Measurements from ENCODE around the gene LPP. TPM values are rescaled to one million over a fixed set of nuclear protein-coding genes. Genes with fewer than 3 reads are reported as not detected.
A peak's percentile ranks its signal among the peaks of the same experiment; 100 is the strongest.

LPP gene
- total and polyA plus RNA-seq, 2 donors (not counting 1 experiment from before 2014, with no cell fraction given), result 7.6 to 81.7 TPM

GRCh38 chr3:188446014-188446413 is 292.1 kb downstream of the LPP start:
- peaks cover 73% of the 10 kb centered on the region for H3K4me1 Mint-ChIP-seq
- TF ChIP-seq CTCF (IDR thresholded peaks at IDR 0.05) (no peak), EZH2 (IDR thresholded peaks at IDR 0.05; ENCODE audit: borderline replicate concordance, insufficient read depth, low read depth, low read length, poor library complexity, severe bottlenecking) (no peak)
- Histone ChIP-seq H3K27me3 (replicated peaks in 1 of 4; ENCODE audit: control extremely low read depth in 1 of 4, control insufficient read depth in 3 of 4, insufficient read depth in 4 of 4, low read length in 3 of 4) (no peaks in the 10 kb centered on the region), H3K4me3 (ENCODE audit: control extremely low read depth in 1 of 5, extremely low read depth in 1 of 5, insufficient read depth in 1 of 5, low read depth in 2 of 5, low read length in 4 of 5) (peak overlapping the region in 1 of 5 experiments; percentile 20), H3K4me2 (replicated peaks; ENCODE audit: low read depth, low read length, poor library complexity, severe bottlenecking) (peak overlapping the region; percentile 64), H3K79me2 (ENCODE audit: control insufficient read depth, insufficient read depth, low read length) (peaks cover 7% of the 10 kb centered on the region), H3K4me1 (ENCODE audit: control insufficient read depth in 2 of 2, insufficient read depth in 2 of 2, low read length in 2 of 2) (peaks cover 59 to 60% of the 10 kb centered on the region in 2 donors), H3K9me3 (ENCODE audit: control extremely low read depth in 1 of 3, control insufficient read depth in 2 of 3, insufficient read depth in 1 of 3, low read length in 2 of 3) (peaks cover 0 to 4% (median 0%) of the 10 kb centered on the region in 3 donors), H3K36me3 (replicated peaks in 1 of 2; ENCODE audit: control extremely low read depth in 1 of 2, control insufficient read depth in 1 of 2, extremely low read depth in 1 of 2, insufficient read depth in 2 of 2, low read length in 1 of 2) (no peaks in the 10 kb centered on the region), H4K20me1 (ENCODE audit: control insufficient read depth, insufficient read depth, low read length, poor library complexity, severe bottlenecking) (no peaks in the 10 kb centered on the region), H2AFZ (ENCODE audit: insufficient read depth, low read depth, low read length, poor library complexity, severe bottlenecking) (peak overlapping the region; percentile 57), H3K9ac (ENCODE audit: low read length) (peak overlapping the region; percentile 43), H3K27ac (ENCODE audit: low read length in 2 of 2) (peak overlapping the region; percentile 78 to 88)
- peak overlapping the region; percentile 78 for H3K4me3 Mint-ChIP-seq
- WGBS (ENCODE audit: insufficient coverage), result no CpG with 5 or more reads among the region's 5 CpGs
- no peaks in the 10 kb centered on the region for H3K9me3 Mint-ChIP-seq (ENCODE audit: insufficient read depth)
- CTCF ChIA-PET, result interaction anchor here (0.6 to 2.1 kb wide), 10 partner anchors 16 to 706 kb away, joined by 3 to 11 read pairs (median 3); no protein-coding TSS in a partner anchor
- intact Hi-C loops (cut with micrococcal nuclease), result no loop called here
- POLR2A ChIA-PET, result interaction anchor here (0.7 to 1.8 kb wide), 3 partner anchors 14 to 49 kb away, joined by 3 to 10 read pairs (median 6); no protein-coding TSS in a partner anchor
- peak overlapping the region; percentile 94 for H3K27ac Mint-ChIP-seq
- ATAC-seq (ENCODE audit: low read depth) (peak; percentile 62), DNase-seq (peak; percentile 56)
- no peaks in the 10 kb centered on the region for H3K27me3 Mint-ChIP-seq

- H3K9me3 Mint-ChIP-seq (ENCODE audit: insufficient read depth), result no peaks in the 10 kb centered on the region
- CTCF ChIA-PET, result interaction anchor here (0.6 to 2.1 kb wide), 10 partner anchors 17 to 707 kb away, joined by 3 to 11 read pairs (median 4); no protein-coding TSS in a partner anchor
- H3K4me1 Mint-ChIP-seq, result peaks cover 74% of the 10 kb centered on the region
- POLR2A ChIA-PET, result interaction anchor here (0.7 to 1.8 kb wide), 3 partner anchors 15 to 203 kb away, joined by 3 to 10 read pairs (median 6); no protein-coding TSS in a partner anchor
- peaks cover 54% of the 10 kb centered on the region in 2 donors for H3K4me1 ChIP-seq (ENCODE audit: control insufficient read depth in 2 of 2, insufficient read depth in 2 of 2, low read length in 2 of 2)
- H3K27me3 Mint-ChIP-seq, result no peaks in the 10 kb centered on the region
- ATAC-seq (ENCODE audit: low read depth) (peak; percentile 42), DNase-seq (peak; percentile 55)
- intact Hi-C loops (cut with micrococcal nuclease), result no loop called here
- H3K4me3 Mint-ChIP-seq, result peak overlapping the region; percentile 78
- H3K27me3 ChIP-seq (replicated peaks in 1 of 4; ENCODE audit: control extremely low read depth in 1 of 4, control insufficient read depth in 3 of 4, insufficient read depth in 4 of 4, low read length in 3 of 4), result no peaks in the 10 kb centered on the region
- no peak for TF ChIP-seq EZH2 (IDR thresholded peaks at IDR 0.05; ENCODE audit: borderline replicate concordance, insufficient read depth, low read depth, low read length, poor library complexity, severe bottlenecking)
- no peak for TF ChIP-seq CTCF (IDR thresholded peaks at IDR 0.05)
- peak overlapping the region in 1 of 5 experiments; percentile 20 for H3K4me3 ChIP-seq (ENCODE audit: control extremely low read depth in 1 of 5, extremely low read depth in 1 of 5, insufficient read depth in 1 of 5, low read depth in 2 of 5, low read length in 4 of 5)
- H3K9me3 ChIP-seq (ENCODE audit: control extremely low read depth in 1 of 3, control insufficient read depth in 2 of 3, insufficient read depth in 1 of 3, low read length in 2 of 3), result peaks cover 0 to 1% (median 0%) of the 10 kb centered on the region in 3 donors
- H4K20me1 ChIP-seq (ENCODE audit: control insufficient read depth, insufficient read depth, low read length, poor library complexity, severe bottlenecking), result no peaks in the 10 kb centered on the region
- peaks cover 11% of the 10 kb centered on the region for H3K79me2 ChIP-seq (ENCODE audit: control insufficient read depth, insufficient read depth, low read length)
- peak overlapping the region; percentile 94 for H3K27ac Mint-ChIP-seq
- peak overlapping the region; percentile 64 for H3K4me2 ChIP-seq (replicated peaks; ENCODE audit: low read depth, low read length, poor library complexity, severe bottlenecking)
- H3K9ac ChIP-seq (ENCODE audit: low read length), result peak overlapping the region; percentile 43
- peak overlapping the region; percentile 78 to 88 for H3K27ac ChIP-seq (ENCODE audit: low read length in 2 of 2)
- WGBS (ENCODE audit: insufficient coverage), result 0% methylated on average over 2 of the region's 3 CpGs
- peak overlapping the region; percentile 57 for H2AFZ ChIP-seq (ENCODE audit: insufficient read depth, low read depth, low read length, poor library complexity, severe bottlenecking)
- no peaks in the 10 kb centered on the region for H3K36me3 ChIP-seq (replicated peaks in 1 of 2; ENCODE audit: control extremely low read depth in 1 of 2, control insufficient read depth in 1 of 2, extremely low read depth in 1 of 2, insufficient read depth in 2 of 2, low read length in 1 of 2)
Measured at GRCh38 chr3:188446766-188447165, 292.8 kb downstream of the LPP start.
